HepG2 (cell line): Measurements from ENCODE around the gene RABGEF1. TPM values are rescaled to one million over a fixed set of nuclear protein-coding genes. Genes with fewer than 3 reads are reported as not detected.

Experiments
- GATA4 ChIP-seq: sonication (generic); IDR thresholded peaks from 2 replicates; pipeline ENCODE4 v1.6.1; 2016; ENCODE audit warnings: antibody characterized with exemption, low read depth, borderline replicate concordance
- HNRNPUL1 ChIP-seq: fragments of 200-400 bp; formaldehyde crosslinking; IDR thresholded peaks from 2 replicates; pipeline ENCODE4 v1.6.1; 2017; ENCODE audit warnings: low read depth, mild to moderate bottlenecking, low read length, moderate library complexity
- JUND ChIP-seq: sonication (generic); formaldehyde crosslinking; IDR thresholded peaks from 2 replicates; pipeline ENCODE4 v1.8.0; 2022; ENCODE audit warnings: mild to moderate bottlenecking, missing genetic modification reagents
- KDM5A ChIP-seq: fragments of 200-600 bp; sonication (generic); IDR thresholded peaks from 2 replicates; pipeline ENCODE4 v1.7.0; 2018; ENCODE audit warnings: antibody characterized with exemption, mild to moderate bottlenecking, low read length, borderline replicate concordance
- RAD21 ChIP-seq: fragments of 450-650 bp; formaldehyde crosslinking; IDR thresholded peaks from 2 replicates; pipeline ENCODE4 v1.5.0; 2020; ENCODE audit warnings: mild to moderate bottlenecking
- SPEN ChIP-seq: sonication (generic); formaldehyde crosslinking; IDR thresholded peaks from 2 replicates; pipeline ENCODE4 v1.5.1; 2020; ENCODE audit warnings: low read depth, mild to moderate bottlenecking, missing genetic modification reagents
- ZFY ChIP-seq: sonication (generic); formaldehyde crosslinking; IDR thresholded peaks from 2 replicates; pipeline ENCODE4 v1.4.0; 2020; ENCODE audit warnings: missing genetic modification reagents
- ZNF510 ChIP-seq: sonication (generic); formaldehyde crosslinking; IDR thresholded peaks from 2 replicates; pipeline ENCODE4 v1.4.0; 2020; ENCODE audit warnings: low read depth, mild to moderate bottlenecking, missing genetic modification reagents
- ZNF569 ChIP-seq: sonication (generic); formaldehyde crosslinking; IDR thresholded peaks from 2 replicates; pipeline ENCODE4 v1.5.0; 2020; ENCODE audit warnings: mild to moderate bottlenecking, missing genetic modification reagents, moderate library complexity, borderline replicate concordance
- ZNF577 ChIP-seq: sonication (generic); formaldehyde crosslinking; IDR thresholded peaks from 2 replicates; pipeline ENCODE4 v1.4.0; 2020; ENCODE audit warnings: mild to moderate bottlenecking, low read depth, missing genetic modification reagents, borderline replicate concordance
- ZSCAN29 ChIP-seq: sonication (generic); formaldehyde crosslinking; conservative IDR thresholded peaks from 2 replicates; pipeline ENCODE4 v1.4.0; 2020; ENCODE audit warnings: mild to moderate bottlenecking, missing genetic modification reagents
- polyA plus RNA-seq, 8 experiments: library from polyadenylated mRNA; depleted of rRNA in 3 of 8; stranded (reverse) in 7 of 8; unstranded in 1 of 8; fragments of >200 nt; fragmentation: Illumina TruSeq in 4 of 8; extraction: Trizol in 4 of 8; gene quantifications; 2 replicates each; pipeline versions ENCODE4 v1.2.1 to v1.2.3, GENCODE V29; 2011 to 2016; ENCODE audit warnings: low read depth in 4 of 8, missing spikeins in 1 of 8, mixed read lengths in 1 of 8; ENCODE audit not compliant: insufficient read depth in 1 of 8
- total RNA-seq, 5 experiments: library from RNA; depleted of rRNA; stranded (reverse); fragments of >200 nt; fragmentation: Illumina TruSeq; extraction: Trizol; gene quantifications; 2 replicates each; pipeline ENCODE4 v1.2.3, GENCODE V29; 2016; ENCODE audit warnings: low read depth in 1 of 5
- TF ChIP-seq, protein P1 (sequence below): sonication (generic); formaldehyde crosslinking; IDR thresholded peaks from 2 replicates; pipeline ENCODE4 v1.4.0; 2020; ENCODE audit warnings: missing genetic modification reagents
- TF ChIP-seq, protein P2 (sequence below): sonication (generic); formaldehyde crosslinking; IDR thresholded peaks from 2 replicates; pipeline ENCODE4 v1.5.0; 2020; ENCODE audit warnings: mild to moderate bottlenecking, missing genetic modification reagents, borderline replicate concordance
- TF ChIP-seq, protein P3 (sequence below): sonication (generic); formaldehyde crosslinking; conservative IDR thresholded peaks from 2 replicates; pipeline ENCODE4 v1.4.0; 2020; ENCODE audit warnings: mild to moderate bottlenecking, missing genetic modification reagents, moderate library complexity

The RABGEF1 gene
- total and polyA plus RNA-seq, 2 of the 13 experiments (the other 11 are each of a cell fraction or from before 2014, with no cell fraction given), result 22.7 to 35.3 TPM

DNA sequence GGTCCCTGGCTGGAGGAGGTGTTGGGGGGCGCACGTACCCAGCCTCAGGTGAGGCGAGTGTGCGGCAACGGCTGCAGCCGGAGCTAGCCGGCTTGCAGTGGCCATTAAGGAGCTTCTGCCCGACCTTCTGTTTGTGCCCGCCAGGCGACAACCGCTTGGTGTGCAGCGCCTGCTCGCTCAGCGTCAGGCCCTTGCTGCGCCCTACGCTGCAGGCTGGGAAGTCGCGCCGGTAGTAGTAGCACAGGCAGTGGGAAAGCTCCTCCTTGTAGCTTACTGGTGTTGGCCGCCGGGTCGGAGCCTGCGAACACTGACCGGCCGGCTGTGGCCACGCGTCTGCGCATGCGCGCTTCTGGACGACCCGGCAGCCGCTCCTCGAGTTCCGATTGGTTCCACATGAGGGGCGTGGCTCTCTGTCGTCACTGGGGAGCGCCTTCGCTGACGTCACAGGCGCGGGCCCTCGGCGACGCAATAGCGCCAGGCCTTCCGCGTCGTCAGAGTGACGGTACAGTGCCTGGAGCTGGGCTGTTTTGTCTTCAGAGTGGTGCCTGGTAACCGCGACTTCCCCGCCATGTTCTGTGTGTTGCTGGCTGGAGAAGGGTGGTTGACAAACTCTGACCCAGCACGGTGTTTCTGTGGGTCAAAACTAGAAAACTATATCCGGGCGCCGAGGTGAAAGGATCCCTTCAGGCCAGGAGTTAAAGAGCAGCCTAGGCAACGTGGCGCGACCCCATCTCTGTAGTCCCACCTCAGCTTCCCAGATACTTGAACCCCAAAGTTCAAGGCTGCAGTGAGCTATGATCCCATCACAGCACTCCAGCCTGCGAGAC, 104.2 kb downstream of the RABGEF1 start (continued):
- TF ChIP-seq ZNF510 (CRISPR knock-in tag) (no peak), ZNF569 (CRISPR knock-in tag) (no peak), ZFY (CRISPR knock-in tag) (peak; percentile 99), ZNF577 (CRISPR knock-in tag) (no peak), ZSCAN29 (CRISPR knock-in tag) (no peak), RAD21 (peak; percentile 59), SPEN (peak; percentile 97), KDM5A (peak; percentile 86), JUND (0 out of 2 replicates have a peak, but pooled peaks have one; percentile 43), HNRNPUL1 (no peak), GATA4 (no peak)
- TF ChIP-seq, protein P1, sequence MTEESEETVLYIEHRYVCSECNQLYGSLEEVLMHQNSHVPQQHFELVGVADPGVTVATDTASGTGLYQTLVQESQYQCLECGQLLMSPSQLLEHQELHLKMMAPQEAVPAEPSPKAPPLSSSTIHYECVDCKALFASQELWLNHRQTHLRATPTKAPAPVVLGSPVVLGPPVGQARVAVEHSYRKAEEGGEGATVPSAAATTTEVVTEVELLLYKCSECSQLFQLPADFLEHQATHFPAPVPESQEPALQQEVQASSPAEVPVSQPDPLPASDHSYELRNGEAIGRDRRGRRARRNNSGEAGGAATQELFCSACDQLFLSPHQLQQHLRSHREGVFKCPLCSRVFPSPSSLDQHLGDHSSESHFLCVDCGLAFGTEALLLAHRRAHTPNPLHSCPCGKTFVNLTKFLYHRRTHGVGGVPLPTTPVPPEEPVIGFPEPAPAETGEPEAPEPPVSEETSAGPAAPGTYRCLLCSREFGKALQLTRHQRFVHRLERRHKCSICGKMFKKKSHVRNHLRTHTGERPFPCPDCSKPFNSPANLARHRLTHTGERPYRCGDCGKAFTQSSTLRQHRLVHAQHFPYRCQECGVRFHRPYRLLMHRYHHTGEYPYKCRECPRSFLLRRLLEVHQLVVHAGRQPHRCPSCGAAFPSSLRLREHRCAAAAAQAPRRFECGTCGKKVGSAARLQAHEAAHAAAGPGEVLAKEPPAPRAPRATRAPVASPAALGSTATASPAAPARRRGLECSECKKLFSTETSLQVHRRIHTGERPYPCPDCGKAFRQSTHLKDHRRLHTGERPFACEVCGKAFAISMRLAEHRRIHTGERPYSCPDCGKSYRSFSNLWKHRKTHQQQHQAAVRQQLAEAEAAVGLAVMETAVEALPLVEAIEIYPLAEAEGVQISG (CRISPR knock-in tag), result peak; percentile 92
- TF ChIP-seq, protein P2, sequence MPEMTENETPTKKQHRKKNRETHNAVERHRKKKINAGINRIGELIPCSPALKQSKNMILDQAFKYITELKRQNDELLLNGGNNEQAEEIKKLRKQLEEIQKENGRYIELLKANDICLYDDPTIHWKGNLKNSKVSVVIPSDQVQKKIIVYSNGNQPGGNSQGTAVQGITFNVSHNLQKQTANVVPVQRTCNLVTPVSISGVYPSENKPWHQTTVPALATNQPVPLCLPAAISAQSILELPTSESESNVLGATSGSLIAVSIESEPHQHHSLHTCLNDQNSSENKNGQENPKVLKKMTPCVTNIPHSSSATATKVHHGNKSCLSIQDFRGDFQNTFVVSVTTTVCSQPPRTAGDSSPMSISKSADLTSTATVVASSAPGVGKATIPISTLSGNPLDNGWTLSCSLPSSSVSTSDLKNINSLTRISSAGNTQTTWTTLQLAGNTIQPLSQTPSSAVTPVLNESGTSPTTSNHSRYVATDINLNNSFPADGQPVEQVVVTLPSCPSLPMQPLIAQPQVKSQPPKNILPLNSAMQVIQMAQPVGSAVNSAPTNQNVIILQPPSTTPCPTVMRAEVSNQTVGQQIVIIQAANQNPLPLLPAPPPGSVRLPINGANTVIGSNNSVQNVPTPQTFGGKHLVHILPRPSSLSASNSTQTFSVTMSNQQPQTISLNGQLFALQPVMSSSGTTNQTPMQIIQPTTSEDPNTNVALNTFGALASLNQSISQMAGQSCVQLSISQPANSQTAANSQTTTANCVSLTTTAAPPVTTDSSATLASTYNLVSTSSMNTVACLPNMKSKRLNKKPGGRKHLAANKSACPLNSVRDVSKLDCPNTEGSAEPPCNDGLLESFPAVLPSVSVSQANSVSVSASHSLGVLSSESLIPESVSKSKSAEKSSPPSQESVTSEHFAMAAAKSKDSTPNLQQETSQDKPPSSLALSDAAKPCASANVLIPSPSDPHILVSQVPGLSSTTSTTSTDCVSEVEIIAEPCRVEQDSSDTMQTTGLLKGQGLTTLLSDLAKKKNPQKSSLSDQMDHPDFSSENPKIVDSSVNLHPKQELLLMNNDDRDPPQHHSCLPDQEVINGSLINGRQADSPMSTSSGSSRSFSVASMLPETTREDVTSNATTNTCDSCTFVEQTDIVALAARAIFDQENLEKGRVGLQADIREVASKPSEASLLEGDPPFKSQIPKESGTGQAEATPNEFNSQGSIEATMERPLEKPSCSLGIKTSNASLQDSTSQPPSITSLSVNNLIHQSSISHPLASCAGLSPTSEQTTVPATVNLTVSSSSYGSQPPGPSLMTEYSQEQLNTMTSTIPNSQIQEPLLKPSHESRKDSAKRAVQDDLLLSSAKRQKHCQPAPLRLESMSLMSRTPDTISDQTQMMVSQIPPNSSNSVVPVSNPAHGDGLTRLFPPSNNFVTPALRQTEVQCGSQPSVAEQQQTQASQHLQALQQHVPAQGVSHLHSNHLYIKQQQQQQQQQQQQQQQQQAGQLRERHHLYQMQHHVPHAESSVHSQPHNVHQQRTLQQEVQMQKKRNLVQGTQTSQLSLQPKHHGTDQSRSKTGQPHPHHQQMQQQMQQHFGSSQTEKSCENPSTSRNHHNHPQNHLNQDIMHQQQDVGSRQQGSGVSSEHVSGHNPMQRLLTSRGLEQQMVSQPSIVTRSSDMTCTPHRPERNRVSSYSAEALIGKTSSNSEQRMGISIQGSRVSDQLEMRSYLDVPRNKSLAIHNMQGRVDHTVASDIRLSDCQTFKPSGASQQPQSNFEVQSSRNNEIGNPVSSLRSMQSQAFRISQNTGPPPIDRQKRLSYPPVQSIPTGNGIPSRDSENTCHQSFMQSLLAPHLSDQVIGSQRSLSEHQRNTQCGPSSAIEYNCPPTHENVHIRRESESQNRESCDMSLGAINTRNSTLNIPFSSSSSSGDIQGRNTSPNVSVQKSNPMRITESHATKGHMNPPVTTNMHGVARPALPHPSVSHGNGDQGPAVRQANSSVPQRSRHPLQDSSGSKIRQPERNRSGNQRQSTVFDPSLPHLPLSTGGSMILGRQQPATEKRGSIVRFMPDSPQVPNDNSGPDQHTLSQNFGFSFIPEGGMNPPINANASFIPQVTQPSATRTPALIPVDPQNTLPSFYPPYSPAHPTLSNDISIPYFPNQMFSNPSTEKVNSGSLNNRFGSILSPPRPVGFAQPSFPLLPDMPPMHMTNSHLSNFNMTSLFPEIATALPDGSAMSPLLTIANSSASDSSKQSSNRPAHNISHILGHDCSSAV (CRISPR knock-in tag), result no peak
- TF ChIP-seq, protein P3, sequence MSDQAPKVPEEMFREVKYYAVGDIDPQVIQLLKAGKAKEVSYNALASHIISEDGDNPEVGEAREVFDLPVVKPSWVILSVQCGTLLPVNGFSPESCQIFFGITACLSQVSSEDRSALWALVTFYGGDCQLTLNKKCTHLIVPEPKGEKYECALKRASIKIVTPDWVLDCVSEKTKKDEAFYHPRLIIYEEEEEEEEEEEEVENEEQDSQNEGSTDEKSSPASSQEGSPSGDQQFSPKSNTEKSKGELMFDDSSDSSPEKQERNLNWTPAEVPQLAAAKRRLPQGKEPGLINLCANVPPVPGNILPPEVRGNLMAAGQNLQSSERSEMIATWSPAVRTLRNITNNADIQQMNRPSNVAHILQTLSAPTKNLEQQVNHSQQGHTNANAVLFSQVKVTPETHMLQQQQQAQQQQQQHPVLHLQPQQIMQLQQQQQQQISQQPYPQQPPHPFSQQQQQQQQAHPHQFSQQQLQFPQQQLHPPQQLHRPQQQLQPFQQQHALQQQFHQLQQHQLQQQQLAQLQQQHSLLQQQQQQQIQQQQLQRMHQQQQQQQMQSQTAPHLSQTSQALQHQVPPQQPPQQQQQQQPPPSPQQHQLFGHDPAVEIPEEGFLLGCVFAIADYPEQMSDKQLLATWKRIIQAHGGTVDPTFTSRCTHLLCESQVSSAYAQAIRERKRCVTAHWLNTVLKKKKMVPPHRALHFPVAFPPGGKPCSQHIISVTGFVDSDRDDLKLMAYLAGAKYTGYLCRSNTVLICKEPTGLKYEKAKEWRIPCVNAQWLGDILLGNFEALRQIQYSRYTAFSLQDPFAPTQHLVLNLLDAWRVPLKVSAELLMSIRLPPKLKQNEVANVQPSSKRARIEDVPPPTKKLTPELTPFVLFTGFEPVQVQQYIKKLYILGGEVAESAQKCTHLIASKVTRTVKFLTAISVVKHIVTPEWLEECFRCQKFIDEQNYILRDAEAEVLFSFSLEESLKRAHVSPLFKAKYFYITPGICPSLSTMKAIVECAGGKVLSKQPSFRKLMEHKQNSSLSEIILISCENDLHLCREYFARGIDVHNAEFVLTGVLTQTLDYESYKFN, result no peak
